OCI-LY1 (cell line): Measurements from ENCODE around the gene CHRDL1.

Source experiments
- H2AFZ ChIP-seq: fragments of 200-600 bp; sonication (generic), shearing (Covaris generic); 2 replicates; pipeline ENCODE4 v1.6.0; 2014; ENCODE audit warnings: antibody characterized with exemption, mild to moderate bottlenecking, low read length
- H3F3A ChIP-seq: fragments of 200-600 bp; sonication (generic), shearing (Covaris generic); 2 replicates; pipeline ENCODE4 v1.6.0; 2014; ENCODE audit warnings: mild to moderate bottlenecking, antibody characterized with exemption, low read length, moderate library complexity; ENCODE audit not compliant: insufficient read depth
- H3K27ac ChIP-seq: fragments of 200-600 bp; sonication (generic); 2 replicates; pipeline ENCODE4 v1.5.1; 2014; ENCODE audit warnings: low read length, mixed run types, mild to moderate bottlenecking, low read depth; ENCODE audit not compliant: poor library complexity, severe bottlenecking
- H3K27me3 ChIP-seq: fragments of 200-600 bp; sonication (generic); 2 replicates; pipeline ENCODE4 v1.6.0; 2014; ENCODE audit warnings: antibody characterized with exemption, mild to moderate bottlenecking, low read length, moderate library complexity; ENCODE audit not compliant: insufficient read depth
- H3K36me3 ChIP-seq: fragments of 200-600 bp; sonication (generic); 2 replicates; pipeline ENCODE4 v1.6.1; 2014; ENCODE audit warnings: mild to moderate bottlenecking, antibody characterized with exemption, low read length, moderate library complexity, mixed read lengths; ENCODE audit not compliant: insufficient read depth
- H3K4me1 ChIP-seq: fragments of 200-600 bp; sonication (generic); 2 replicates; pipeline ENCODE4 v1.5.1; 2014; ENCODE audit warnings: mild to moderate bottlenecking, low read length, moderate library complexity; ENCODE audit not compliant: insufficient read depth, severe bottlenecking
- H3K4me2 ChIP-seq: fragments of 200-600 bp; sonication (generic), shearing (Covaris generic); 2 replicates; pipeline ENCODE4 v1.6.1; 2014; ENCODE audit warnings: low read length
- H3K4me3 ChIP-seq: fragments of 200-600 bp; sonication (generic); 2 replicates; pipeline ENCODE4 v1.5.1; 2014; ENCODE audit warnings: low read length, low read depth, mild to moderate bottlenecking, mixed read lengths; ENCODE audit not compliant: poor library complexity, severe bottlenecking
- H3K79me2 ChIP-seq: fragments of 200-600 bp; shearing (Covaris generic); 2 replicates; pipeline ENCODE4 v1.6.1; 2016; ENCODE audit warnings: mixed run types, low read length, mixed read lengths; ENCODE audit not compliant: insufficient read depth
- H3K9ac ChIP-seq: fragments of 200-600 bp; sonication (generic), shearing (Covaris generic); 2 replicates; pipeline ENCODE4 v1.6.1; 2014; ENCODE audit warnings: mild to moderate bottlenecking, low read length, mixed read lengths
- H3K9me2 ChIP-seq: fragments of 200-600 bp; sonication (generic), shearing (Covaris generic); 2 replicates; pipeline ENCODE4 v1.6.1; 2014; ENCODE audit warnings: low read depth, mild to moderate bottlenecking, low read length, mixed read lengths
- H3K9me3 ChIP-seq: fragments of 200-600 bp; shearing (Covaris generic); 2 replicates; pipeline ENCODE4 v1.6.1; 2014; ENCODE audit warnings: low read length, mixed read lengths
- H4K20me1 ChIP-seq: fragments of 200-600 bp; sonication (generic), shearing (Covaris generic); 2 replicates; pipeline ENCODE4 v1.6.0; 2016; ENCODE audit warnings: mild to moderate bottlenecking, low read length; ENCODE audit not compliant: insufficient read depth
- EZH2 ChIP-seq: fragments of 200-600 bp; sonication (generic), shearing (Covaris generic); IDR thresholded peaks from 2 replicates; pipeline ENCODE4 v1.8.0; 2017; ENCODE audit warnings: borderline replicate concordance, mixed run types, mild to moderate bottlenecking, antibody characterized with exemption, low read length, moderate library complexity, mixed read lengths
- TF ChIP-seq, protein P1 (sequence below): fragments of 200-600 bp; sonication (generic), shearing (Covaris generic); IDR thresholded peaks from 2 replicates; pipeline ENCODE4 v1.5.1; 2017; ENCODE audit warnings: mild to moderate bottlenecking, antibody characterized with exemption, low read length, moderate library complexity, mixed read lengths

The CHRDL1 gene

DNA sequence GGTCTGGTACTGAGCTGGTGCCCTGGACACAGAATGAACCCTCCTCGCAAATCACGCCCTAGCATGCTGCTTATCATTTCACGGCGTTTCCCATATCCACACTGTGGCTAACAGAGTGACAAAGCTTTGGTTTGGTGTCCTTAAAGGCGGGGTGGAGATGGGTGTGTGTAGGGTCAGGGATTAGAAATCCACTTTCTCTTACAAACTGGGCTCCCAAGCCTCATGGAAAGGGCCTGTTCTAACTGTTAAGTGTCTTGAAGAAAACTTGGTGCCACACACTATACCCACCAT is 735 bp upstream of the CHRDL1 start:
- H3K79me2 ChIP-seq, result no peaks in the 10 kb centered on the region
- H3K4me1 ChIP-seq, result no peaks in the 10 kb centered on the region
- H4K20me1 ChIP-seq, result no peaks in the 10 kb centered on the region
- no peaks in the 10 kb centered on the region for H3F3A ChIP-seq
- H3K4me2 ChIP-seq, result no peak overlapping the region
- no peak overlapping the region for H3K9ac ChIP-seq
- H3K36me3 ChIP-seq, result no peaks in the 10 kb centered on the region
- no peaks in the 10 kb centered on the region for H3K27me3 ChIP-seq
- H3K27ac ChIP-seq, result no peak overlapping the region
- TF ChIP-seq, protein P1, sequence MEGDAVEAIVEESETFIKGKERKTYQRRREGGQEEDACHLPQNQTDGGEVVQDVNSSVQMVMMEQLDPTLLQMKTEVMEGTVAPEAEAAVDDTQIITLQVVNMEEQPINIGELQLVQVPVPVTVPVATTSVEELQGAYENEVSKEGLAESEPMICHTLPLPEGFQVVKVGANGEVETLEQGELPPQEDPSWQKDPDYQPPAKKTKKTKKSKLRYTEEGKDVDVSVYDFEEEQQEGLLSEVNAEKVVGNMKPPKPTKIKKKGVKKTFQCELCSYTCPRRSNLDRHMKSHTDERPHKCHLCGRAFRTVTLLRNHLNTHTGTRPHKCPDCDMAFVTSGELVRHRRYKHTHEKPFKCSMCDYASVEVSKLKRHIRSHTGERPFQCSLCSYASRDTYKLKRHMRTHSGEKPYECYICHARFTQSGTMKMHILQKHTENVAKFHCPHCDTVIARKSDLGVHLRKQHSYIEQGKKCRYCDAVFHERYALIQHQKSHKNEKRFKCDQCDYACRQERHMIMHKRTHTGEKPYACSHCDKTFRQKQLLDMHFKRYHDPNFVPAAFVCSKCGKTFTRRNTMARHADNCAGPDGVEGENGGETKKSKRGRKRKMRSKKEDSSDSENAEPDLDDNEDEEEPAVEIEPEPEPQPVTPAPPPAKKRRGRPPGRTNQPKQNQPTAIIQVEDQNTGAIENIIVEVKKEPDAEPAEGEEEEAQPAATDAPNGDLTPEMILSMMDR, result no peak
- no peak for TF ChIP-seq EZH2
- no peaks in the 10 kb centered on the region for H3K9me2 ChIP-seq
- H3K9me3 ChIP-seq, result no peaks in the 10 kb centered on the region
- no peak overlapping the region for H2AFZ ChIP-seq
- no peak overlapping the region for H3K4me3 ChIP-seq

DNA sequence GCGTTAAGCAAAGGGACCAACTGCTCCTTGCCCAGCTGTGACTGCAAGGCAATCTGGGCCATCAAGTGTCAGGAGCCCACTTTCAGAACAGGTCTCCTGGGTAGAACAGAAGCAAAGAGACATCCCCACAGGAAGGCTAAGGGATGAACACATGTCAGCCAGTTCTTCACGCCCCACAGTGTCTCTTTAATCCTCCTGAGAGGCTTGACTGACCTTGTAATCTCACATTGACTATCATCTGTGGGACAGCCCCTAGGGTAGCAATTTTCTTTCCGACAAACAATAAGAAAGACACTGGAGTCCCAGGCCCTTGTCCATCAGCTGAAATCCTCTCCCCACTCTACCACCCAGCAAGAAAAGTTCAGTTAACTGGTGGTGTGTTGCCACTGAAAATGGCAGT is 1.0 kb downstream of the CHRDL1 start:
- Histone ChIP-seq H3K4me3 (no peak overlapping the region), H4K20me1 (no peaks in the 10 kb centered on the region), H3K9me2 (no peaks in the 10 kb centered on the region), H3F3A (no peaks in the 10 kb centered on the region), H3K79me2 (no peaks in the 10 kb centered on the region), H3K9me3 (no peaks in the 10 kb centered on the region), H3K27me3 (no peaks in the 10 kb centered on the region), H3K4me1 (no peaks in the 10 kb centered on the region), H3K9ac (no peak overlapping the region), H2AFZ (no peak overlapping the region), H3K4me2 (no peak overlapping the region), H3K36me3 (no peaks in the 10 kb centered on the region), H3K27ac (no peak overlapping the region)
- TF ChIP-seq, protein P1, result no peak
- TF ChIP-seq EZH2, result no peak

DNA sequence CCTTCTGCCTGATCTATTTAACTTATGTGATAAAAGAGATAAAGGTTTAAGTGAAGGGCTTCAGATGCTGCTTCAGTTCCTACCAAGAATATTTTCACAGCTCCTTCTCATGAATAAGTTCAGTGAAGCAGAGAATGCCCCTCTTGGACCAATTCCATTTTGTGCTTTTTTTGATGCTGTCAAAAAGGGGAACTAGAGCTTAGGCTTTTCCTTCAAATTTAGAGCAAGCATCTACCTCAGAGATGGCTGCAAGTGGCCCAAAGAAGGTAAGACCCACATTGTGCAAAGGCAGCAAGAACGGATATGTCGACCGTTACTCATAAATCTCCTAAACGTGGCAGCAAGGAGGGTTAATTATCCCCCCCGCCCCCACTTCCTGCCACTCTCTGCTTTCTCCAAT is 4.5 kb downstream of the CHRDL1 start:
- Histone ChIP-seq H3K36me3 (no peaks in the 10 kb centered on the region), H3K27ac (no peak overlapping the region), H3K9me3 (no peaks in the 10 kb centered on the region), H4K20me1 (no peaks in the 10 kb centered on the region), H3K4me3 (no peak overlapping the region), H3F3A (no peaks in the 10 kb centered on the region), H2AFZ (no peak overlapping the region), H3K79me2 (no peaks in the 10 kb centered on the region), H3K4me2 (no peak overlapping the region), H3K9ac (no peak overlapping the region), H3K4me1 (no peaks in the 10 kb centered on the region), H3K9me2 (no peaks in the 10 kb centered on the region), H3K27me3 (no peaks in the 10 kb centered on the region)
- TF ChIP-seq, protein P1, result no peak
- TF ChIP-seq EZH2, result no peak
